SK-N-SH treated with all-trans-retinoic acid at 6 μM for 48 hours (cell line): ENCODE results near the gene MXD1.

Source experiments
- ATAC-seq: fragments of 200-7000 bp; cut with Tn5 transposase; 3 replicates; pipeline ENCODE4 v1.9.1; 2020; ENCODE audit warnings: mild to moderate bottlenecking, moderate library complexity
- ARNTL ChIP-seq: fragments of 450-650 bp; formaldehyde crosslinking; IDR thresholded peaks from 2 replicates; pipeline ENCODE4 v1.5.0; 2020; ENCODE audit warnings: low read depth, mild to moderate bottlenecking, moderate library complexity, borderline replicate concordance
- BACH2 ChIP-seq: fragments of 250-450 bp; sonication (Bioruptor Pico); IDR thresholded peaks from 2 replicates; pipeline ENCODE4 v1.9.0; 2021; ENCODE audit warnings: mild to moderate bottlenecking, borderline replicate concordance
- CREB5 ChIP-seq: fragments of 250-450 bp; sonication (Bioruptor Pico); IDR thresholded peaks from 2 replicates; pipeline ENCODE4 v1.5.1; 2020; ENCODE audit warnings: low read depth, mild to moderate bottlenecking, moderate library complexity
- CSDC2 ChIP-seq: fragments of 250-450 bp; sonication (Bioruptor Pico); IDR thresholded peaks from 2 replicates; pipeline ENCODE4 v1.5.0; 2020; ENCODE audit warnings: mild to moderate bottlenecking, moderate library complexity
- CSRNP3 ChIP-seq: fragments of 250-450 bp; sonication (Bioruptor Pico); IDR thresholded peaks from 2 replicates; pipeline ENCODE4 v1.5.1; 2021; ENCODE audit warnings: mild to moderate bottlenecking, moderate library complexity
- ESRRG ChIP-seq: fragments of 250-450 bp; sonication (Bioruptor Pico); IDR thresholded peaks from 2 replicates; pipeline ENCODE4 v1.6.1; 2021; ENCODE audit warnings: mild to moderate bottlenecking
- GLIS3 ChIP-seq: fragments of 250-450 bp; sonication (Bioruptor Pico); IDR thresholded peaks from 2 replicates; pipeline ENCODE4 v1.5.0; 2020; ENCODE audit warnings: mild to moderate bottlenecking, moderate library complexity
- OSR1 ChIP-seq: fragments of 250-450 bp; sonication (Bioruptor Pico); IDR thresholded peaks from 2 replicates; pipeline ENCODE4 v1.8.0; 2022; ENCODE audit warnings: moderate library complexity, mild to moderate bottlenecking, inconsistent platforms
- PATZ1 ChIP-seq: fragments of 250-450 bp; sonication (Bioruptor Pico); IDR thresholded peaks from 2 replicates; pipeline ENCODE4 v1.8.0; 2020; ENCODE audit warnings: mild to moderate bottlenecking, moderate library complexity, borderline replicate concordance
- POU6F1 ChIP-seq: fragments of 250-450 bp; sonication (Bioruptor Pico); IDR thresholded peaks from 2 replicates; pipeline ENCODE4 v1.8.0; 2021; ENCODE audit warnings: low read depth, mild to moderate bottlenecking, moderate library complexity, borderline replicate concordance
- PPARA ChIP-seq: fragments of 250-450 bp; sonication (Bioruptor Pico); IDR thresholded peaks from 2 replicates; pipeline ENCODE4 v1.5.0; 2020; ENCODE audit warnings: mild to moderate bottlenecking, borderline replicate concordance
- RARB ChIP-seq: fragments of 250-450 bp; sonication (Bioruptor Pico); IDR thresholded peaks from 2 replicates; pipeline ENCODE4 v1.8.0; 2021; ENCODE audit warnings: mild to moderate bottlenecking, moderate library complexity
- SNAI2 ChIP-seq: fragments of 250-450 bp; sonication (Bioruptor Pico); IDR thresholded peaks from 2 replicates; pipeline ENCODE4 v1.5.0; 2020; ENCODE audit warnings: mild to moderate bottlenecking, moderate library complexity
- TOX ChIP-seq: fragments of 250-450 bp; sonication (Bioruptor Pico); IDR thresholded peaks from 2 replicates; pipeline ENCODE4 v1.8.0; 2021; ENCODE audit warnings: mild to moderate bottlenecking, moderate library complexity, borderline replicate concordance
- TSHZ2 ChIP-seq: fragments of 250-450 bp; sonication (Bioruptor Pico); IDR thresholded peaks from 2 replicates; pipeline ENCODE4 v1.5.0; 2020; ENCODE audit warnings: mild to moderate bottlenecking, moderate library complexity
- ZC3H10 ChIP-seq: fragments of 250-450 bp; sonication (Bioruptor Pico); IDR thresholded peaks from 2 replicates; pipeline ENCODE4 v1.5.1; 2021; ENCODE audit warnings: mild to moderate bottlenecking, moderate library complexity
- ZFP3 ChIP-seq: fragments of 250-450 bp; sonication (Bioruptor Pico); IDR thresholded peaks from 2 replicates; pipeline ENCODE4 v1.5.0; 2020; ENCODE audit warnings: mild to moderate bottlenecking, moderate library complexity
- ZFP30 ChIP-seq: fragments of 450-650 bp; formaldehyde crosslinking; IDR thresholded peaks from 2 replicates; pipeline ENCODE4 v1.5.0; 2022; ENCODE audit warnings: mild to moderate bottlenecking, moderate library complexity
- ZNF565 ChIP-seq: fragments of 450-650 bp; formaldehyde crosslinking; conservative IDR thresholded peaks from 2 replicates; pipeline ENCODE4 v1.5.0; 2020; ENCODE audit warnings: low read depth, mild to moderate bottlenecking, moderate library complexity
- ZNF8 ChIP-seq: fragments of 450-650 bp; formaldehyde crosslinking; IDR thresholded peaks from 2 replicates; pipeline ENCODE4 v1.5.0; 2020; ENCODE audit warnings: mild to moderate bottlenecking, moderate library complexity

Gene MXD1

GRCh38 chr2:69965756-69966445 is 51.0 kb downstream of the MXD1 start (continued):
- TF ChIP-seq TSHZ2 (CRISPR knock-in tag) (no peak), OSR1 (CRISPR knock-in tag) (no peak), BACH2 (CRISPR knock-in tag) (no peak), RARB (CRISPR knock-in tag) (no peak), ZNF565 (CRISPR knock-in tag) (no peak), PATZ1 (CRISPR knock-in tag) (no peak), TOX (no peak), GLIS3 (CRISPR knock-in tag) (no peak)

GRCh38 chr2:69966496-69966895 is 51.6 kb downstream of the MXD1 start:
- no peak for ATAC-seq
- TF ChIP-seq ZFP30 (CRISPR knock-in tag): no peak
- no peak for TF ChIP-seq TOX
- no peak for TF ChIP-seq ARNTL (CRISPR knock-in tag)
- no peak for TF ChIP-seq SNAI2 (CRISPR knock-in tag)
- TF ChIP-seq PPARA (CRISPR knock-in tag): no peak
- TF ChIP-seq ZNF565 (CRISPR knock-in tag): no peak
- TF ChIP-seq ESRRG (CRISPR knock-in tag): no peak
- TF ChIP-seq GLIS3 (CRISPR knock-in tag): no peak
- no peak for TF ChIP-seq ZC3H10
- no peak for TF ChIP-seq CSRNP3 (CRISPR knock-in tag)
- no peak for TF ChIP-seq CSDC2 (CRISPR knock-in tag)
- no peak for TF ChIP-seq CREB5 (CRISPR knock-in tag)
- TF ChIP-seq TSHZ2 (CRISPR knock-in tag): no peak
- no peak for TF ChIP-seq RARB (CRISPR knock-in tag)
- TF ChIP-seq BACH2 (CRISPR knock-in tag): no peak
- TF ChIP-seq ZFP3: no peak
- TF ChIP-seq ZNF8: no peak
- TF ChIP-seq OSR1 (CRISPR knock-in tag): no peak

GRCh38 chr2:69968609-69969008 is 53.7 kb downstream of the MXD1 start:
- ATAC-seq: no peak
- TF ChIP-seq SNAI2 (CRISPR knock-in tag) (no peak), TSHZ2 (CRISPR knock-in tag) (no peak), ARNTL (CRISPR knock-in tag) (no peak), ZC3H10 (no peak), POU6F1 (no peak)
